ENCODE results near the gene ATM. TPM values are rescaled to one million over a fixed set of nuclear protein-coding genes. Genes with fewer than 3 reads are reported as not detected.
"Not testable (repeated sequence)": the region's sequence is repeated elsewhere in the genome, so short reads cannot be mapped to it uniquely, and the experiment has no call there.

Gene ATM
- total RNA-seq, 2 donors from 2014 or later = 29.3 to 29.8 TPM

GRCh38 chr11:108403052-108403451, 180.2 kb downstream of the ATM start:
- Histone ChIP-seq H3K9me3 (no peaks in the 10 kb centered on the region), H3K27me3 (no peaks in the 10 kb centered on the region), H3K36me3 (no peaks in the 10 kb centered on the region), H3K4me1 (no peaks in the 10 kb centered on the region), H3K27ac (no peak overlapping the region), H3K4me3 (no peak overlapping the region)
- no peak for DNase-seq (ENCODE audit: low spot score)
- no peak for TF ChIP-seq CTCF (IDR thresholded peaks at IDR 0.05)

DNA sequence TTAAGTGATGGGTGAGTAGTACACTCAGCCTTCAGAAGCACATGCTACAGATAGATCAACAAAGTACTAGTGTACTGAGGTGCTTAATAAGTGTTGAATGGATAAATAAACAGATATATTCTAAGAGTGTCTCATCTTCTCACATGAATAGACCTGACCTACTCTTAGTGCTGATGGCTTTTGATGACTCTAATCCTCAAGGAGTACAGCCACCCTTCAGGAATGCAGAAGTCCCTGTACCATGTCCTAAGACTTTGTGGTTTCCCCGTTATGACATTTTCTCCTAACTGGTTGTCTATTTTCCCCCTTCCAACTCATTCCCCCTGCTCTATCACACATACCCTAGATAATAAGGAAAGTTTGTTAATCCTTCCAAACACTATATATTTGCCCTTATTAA, 182.8 kb downstream of the ATM start:
- H3K4me1 ChIP-seq = no peaks in the 10 kb centered on the region
- no peak for DNase-seq (ENCODE audit: low spot score)
- no peak for TF ChIP-seq CTCF (IDR thresholded peaks at IDR 0.05)

GRCh38 chr11:108414958-108415357, 192.1 kb downstream of the ATM start:
- no peaks in the 10 kb centered on the region for H3K27me3 ChIP-seq
- TF ChIP-seq CTCF (IDR thresholded peaks at IDR 0.05) = no peak

More for the DNA sequence above, 182.8 kb downstream of the ATM start:
- no peaks in the 10 kb centered on the region for H3K9me3 ChIP-seq
- no peak overlapping the region for H3K27ac ChIP-seq
- no peak overlapping the region for H3K4me3 ChIP-seq
- no peaks in the 10 kb centered on the region for H3K36me3 ChIP-seq
- H3K27me3 ChIP-seq = no peaks in the 10 kb centered on the region

GRCh38 chr11:108417551-108417950, 194.7 kb downstream of the ATM start:
- not testable (repeated sequence) for H3K27me3 ChIP-seq; H3K4me3 ChIP-seq; H3K4me1 ChIP-seq; DNase-seq (ENCODE audit: low spot score); H3K36me3 ChIP-seq; H3K27ac ChIP-seq; H3K9me3 ChIP-seq
- TF ChIP-seq CTCF (IDR thresholded peaks at IDR 0.05) = peak; percentile 21 to 47

More at GRCh38 chr11:108414958-108415357, 192.1 kb downstream of the ATM start:
- Histone ChIP-seq H3K4me1 (no peaks in the 10 kb centered on the region), H3K27ac (no peak overlapping the region), H3K4me3 (no peak overlapping the region), H3K36me3 (no peaks in the 10 kb centered on the region), H3K9me3 (no peaks in the 10 kb centered on the region)
- DNase-seq (ENCODE audit: low spot score) = no peak

Other genes starting within 250 kb of the ATM start
- 10 to 100 TPM; 19.2 to 26.4 TPM for gene CUL5, start 214.2 kb upstream of the ATM start, total RNA-seq
- 100 to 1,000 TPM; 175 to 632 TPM for gene ACAT1, start 101.5 kb upstream of the ATM start, total RNA-seq
- 10 to 100 TPM; 10.6 to 12.7 TPM for gene NPAT, start 429 bp upstream of the ATM start, total RNA-seq
- gene C11orf65, start 244.5 kb downstream of the ATM start, total RNA-seq = 1 to 10 TPM in 1 of 2 donors, under 1 TPM in 1; 0.28 to 2.7 TPM